Measurements from ENCODE around the gene HNRNPC. TPM values are rescaled to one million over a fixed set of nuclear protein-coding genes. Genes with fewer than 3 reads are reported as not detected.

HNRNPC gene
- total RNA-seq, 3 donors from 2014 or later: 386 to 760 (median 480) TPM

DNA sequence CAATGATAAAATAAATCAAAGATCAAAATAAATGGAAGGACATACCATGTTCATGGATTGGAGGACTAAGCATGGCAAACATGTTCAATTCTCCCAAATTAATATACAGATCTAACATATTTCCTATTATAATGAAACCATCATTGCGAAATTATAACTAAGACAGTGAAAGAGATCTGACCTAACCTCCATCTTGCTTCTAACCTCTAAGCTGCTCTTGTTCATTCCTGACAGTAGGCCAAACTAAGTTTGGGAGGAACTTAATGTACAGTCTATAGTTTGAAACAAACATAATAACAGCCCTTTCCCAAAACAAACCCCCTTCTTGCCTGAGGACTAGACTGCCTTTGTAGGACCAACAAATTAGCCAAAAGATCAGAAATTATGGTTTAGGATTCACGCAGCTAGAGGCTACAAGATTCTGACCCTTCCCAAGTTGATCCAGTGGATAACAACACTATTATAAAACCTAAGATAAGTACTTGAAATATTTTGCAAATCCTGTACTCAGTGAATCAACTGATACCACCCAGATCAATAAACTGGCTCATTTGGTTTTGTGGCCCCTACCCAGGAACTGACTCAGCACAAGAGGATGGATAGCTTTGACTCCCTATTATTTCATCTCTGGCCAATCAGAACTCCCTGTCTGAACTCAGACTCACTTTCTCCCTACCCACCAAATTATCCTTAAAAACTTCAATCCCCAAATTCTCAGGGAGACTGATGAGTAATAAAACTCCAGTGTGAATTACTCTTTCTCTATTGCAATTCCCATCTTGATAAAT lies 71.6 kb downstream of the HNRNPC start:
- H3K27ac ChIP-seq: no peak overlapping the region
- DNase-seq (ENCODE audit: low spot score in 2 of 2): no peak
- intact Hi-C loops (cut with DNase I; ENCODE audit: low total_unique reads): no loop called here
- no peaks in the 10 kb centered on the region for H3K36me3 ChIP-seq
- no peaks in the 10 kb centered on the region for H3K27me3 ChIP-seq
- no peak overlapping the region for H3K4me3 ChIP-seq
- H3K9me3 ChIP-seq: no peaks in the 10 kb centered on the region
- H3K4me1 ChIP-seq: no peaks in the 10 kb centered on the region
- no peak for TF ChIP-seq POLR2A (IDR thresholded peaks at IDR 0.05)
- TF ChIP-seq, protein P1, sequence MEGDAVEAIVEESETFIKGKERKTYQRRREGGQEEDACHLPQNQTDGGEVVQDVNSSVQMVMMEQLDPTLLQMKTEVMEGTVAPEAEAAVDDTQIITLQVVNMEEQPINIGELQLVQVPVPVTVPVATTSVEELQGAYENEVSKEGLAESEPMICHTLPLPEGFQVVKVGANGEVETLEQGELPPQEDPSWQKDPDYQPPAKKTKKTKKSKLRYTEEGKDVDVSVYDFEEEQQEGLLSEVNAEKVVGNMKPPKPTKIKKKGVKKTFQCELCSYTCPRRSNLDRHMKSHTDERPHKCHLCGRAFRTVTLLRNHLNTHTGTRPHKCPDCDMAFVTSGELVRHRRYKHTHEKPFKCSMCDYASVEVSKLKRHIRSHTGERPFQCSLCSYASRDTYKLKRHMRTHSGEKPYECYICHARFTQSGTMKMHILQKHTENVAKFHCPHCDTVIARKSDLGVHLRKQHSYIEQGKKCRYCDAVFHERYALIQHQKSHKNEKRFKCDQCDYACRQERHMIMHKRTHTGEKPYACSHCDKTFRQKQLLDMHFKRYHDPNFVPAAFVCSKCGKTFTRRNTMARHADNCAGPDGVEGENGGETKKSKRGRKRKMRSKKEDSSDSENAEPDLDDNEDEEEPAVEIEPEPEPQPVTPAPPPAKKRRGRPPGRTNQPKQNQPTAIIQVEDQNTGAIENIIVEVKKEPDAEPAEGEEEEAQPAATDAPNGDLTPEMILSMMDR (IDR thresholded peaks at IDR 0.05): no peak
- no peak for TF ChIP-seq POLR2AphosphoS5 (IDR thresholded peaks at IDR 0.05)

DNA sequence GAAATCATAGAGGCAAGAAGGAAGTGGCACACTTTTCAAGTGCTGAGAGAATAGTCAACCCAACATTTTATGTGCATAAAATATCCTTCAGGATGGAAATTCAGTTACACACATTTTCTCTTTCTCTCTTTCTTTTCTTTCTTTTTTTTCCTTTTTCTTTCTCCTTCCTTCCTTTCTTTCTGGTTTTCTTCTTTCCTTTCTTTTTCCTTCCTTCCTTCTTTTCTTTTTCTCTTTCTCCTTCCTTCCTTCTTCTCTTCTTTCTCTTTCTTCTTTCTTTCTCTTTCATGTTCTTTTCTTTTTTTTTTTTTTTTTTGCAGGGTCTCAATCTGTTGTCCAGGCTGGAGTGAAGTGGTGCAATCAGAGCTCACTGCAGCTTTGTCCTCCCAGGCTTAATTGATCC lies 74.6 kb downstream of the HNRNPC start:
- H3K4me3 ChIP-seq: no peak overlapping the region
- TF ChIP-seq, protein P1 (IDR thresholded peaks at IDR 0.05): no peak
- no peaks in the 10 kb centered on the region for H3K27me3 ChIP-seq

DNA sequence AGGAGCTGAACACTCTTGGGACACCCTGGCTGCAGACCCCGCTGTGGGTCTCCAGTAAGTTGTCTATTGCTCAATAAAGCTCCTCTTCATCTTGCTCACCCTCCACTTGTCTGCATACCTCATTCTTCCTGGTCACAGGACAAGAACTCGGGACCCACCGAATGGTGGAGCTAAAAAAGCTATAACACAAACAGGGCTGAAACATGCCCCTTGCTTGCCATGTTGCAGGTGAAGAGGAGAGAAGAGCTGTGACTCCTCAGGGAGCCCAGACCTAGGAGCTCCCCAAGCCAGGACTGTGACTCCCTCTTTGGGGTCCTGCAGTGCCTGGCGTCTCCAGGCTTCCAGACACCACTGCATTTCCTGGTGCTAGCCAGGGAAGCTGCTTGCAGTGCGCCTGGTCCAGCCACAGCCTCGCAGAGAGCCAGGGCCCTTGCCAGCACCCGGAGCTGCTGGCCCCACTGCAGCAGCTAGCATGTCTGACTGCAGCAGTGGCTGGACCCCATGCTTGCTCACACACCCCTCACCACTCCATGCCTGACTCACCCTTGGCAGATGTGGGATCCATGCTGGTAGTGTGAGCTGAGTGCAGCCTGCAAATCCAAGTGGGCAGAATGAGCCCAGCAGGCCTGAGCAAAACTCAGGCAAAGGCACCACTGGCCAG lies 76.2 kb downstream of the HNRNPC start:
- intact Hi-C loops (cut with DNase I; ENCODE audit: low total_unique reads): no loop called here
- no peak for TF ChIP-seq POLR2A (IDR thresholded peaks at IDR 0.05)
- H3K9me3 ChIP-seq: no peaks in the 10 kb centered on the region
- no peaks in the 10 kb centered on the region for H3K4me1 ChIP-seq
- H3K36me3 ChIP-seq: no peaks in the 10 kb centered on the region
- no peak overlapping the region for H3K4me3 ChIP-seq
- no peaks in the 10 kb centered on the region for H3K27me3 ChIP-seq
- no peak for DNase-seq (ENCODE audit: low spot score in 2 of 2)
- H3K27ac ChIP-seq: no peak overlapping the region

More for the DNA sequence above, 74.6 kb downstream of the HNRNPC start:
- no peaks in the 10 kb centered on the region for H3K4me1 ChIP-seq
- no peak for DNase-seq (ENCODE audit: low spot score in 2 of 2)
- H3K27ac ChIP-seq: no peak overlapping the region
- H3K9me3 ChIP-seq: no peaks in the 10 kb centered on the region
- no peaks in the 10 kb centered on the region for H3K36me3 ChIP-seq
- intact Hi-C loops (cut with DNase I; ENCODE audit: low total_unique reads): no loop called here

DNA sequence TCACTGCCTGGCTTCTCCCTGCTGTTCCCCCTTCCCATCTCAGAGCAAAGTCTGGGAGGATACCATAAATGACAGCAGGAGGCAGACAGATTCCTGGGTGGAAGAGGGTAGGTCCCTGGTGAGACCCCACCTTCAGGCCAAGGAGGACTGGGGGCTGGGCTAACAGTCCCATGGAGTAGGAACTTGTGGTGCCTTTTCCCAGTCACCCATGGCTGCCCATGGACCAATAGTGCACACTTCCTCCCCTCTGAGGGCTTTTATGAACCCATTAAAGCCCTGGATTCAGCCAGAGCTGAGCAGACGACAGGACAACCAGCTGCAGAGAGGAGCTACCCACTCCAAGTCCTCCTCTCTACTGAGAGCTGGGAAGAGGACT lies 76.8 kb downstream of the HNRNPC start:
- TF ChIP-seq, protein P1 (IDR thresholded peaks at IDR 0.05): no peak
- TF ChIP-seq POLR2AphosphoS5 (IDR thresholded peaks at IDR 0.05): no peak
- TF ChIP-seq POLR2A (IDR thresholded peaks at IDR 0.05): no peak
- H3K4me1 ChIP-seq: no peaks in the 10 kb centered on the region
- intact Hi-C loops (cut with DNase I; ENCODE audit: low total_unique reads): no loop called here
- H3K27me3 ChIP-seq: no peaks in the 10 kb centered on the region
- no peak for DNase-seq (ENCODE audit: low spot score in 2 of 2)
- no peaks in the 10 kb centered on the region for H3K9me3 ChIP-seq
- peak overlapping the region; percentile 14 to 53 (median 43) for H3K4me3 ChIP-seq
- no peaks in the 10 kb centered on the region for H3K36me3 ChIP-seq
- no peak overlapping the region for H3K27ac ChIP-seq

DNA sequence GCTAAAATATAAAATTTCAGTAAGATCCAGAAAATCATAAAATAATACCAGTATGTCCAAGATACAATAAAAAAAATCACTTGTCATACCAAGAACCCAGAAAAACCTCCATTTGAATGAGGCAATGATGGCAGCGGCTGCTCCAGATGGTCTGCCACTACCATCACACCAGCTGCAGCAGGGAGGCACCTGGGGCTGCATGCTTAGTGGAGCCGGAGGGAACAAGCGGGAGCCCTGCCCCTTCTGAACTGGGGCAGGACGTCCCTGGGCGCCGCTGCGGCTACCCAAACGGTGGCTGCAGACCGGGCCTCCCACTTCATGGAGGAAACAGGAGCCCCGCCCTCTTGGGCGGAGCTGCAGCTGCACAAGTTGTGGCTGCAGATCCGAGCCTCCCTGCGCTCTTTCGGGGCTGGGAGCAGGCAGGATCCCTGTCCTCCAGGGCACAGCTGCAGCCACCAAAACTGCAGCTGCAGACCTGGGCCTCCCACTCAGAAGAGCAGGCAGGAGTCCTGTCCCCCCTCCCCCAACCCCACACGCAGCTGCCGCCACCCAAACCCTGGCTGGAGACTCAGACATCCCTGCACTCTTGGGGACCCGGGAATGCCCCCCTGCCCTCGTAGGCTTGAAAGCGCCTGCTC lies 77.3 kb downstream of the HNRNPC start:
- intact Hi-C loops (cut with DNase I; ENCODE audit: low total_unique reads): no loop called here
- peak overlapping the region; percentile 14 to 53 (median 43) for H3K4me3 ChIP-seq
- no peaks in the 10 kb centered on the region for H3K4me1 ChIP-seq
- no peaks in the 10 kb centered on the region for H3K9me3 ChIP-seq
- no peaks in the 10 kb centered on the region for H3K27me3 ChIP-seq
- H3K27ac ChIP-seq: no peak overlapping the region
- TF ChIP-seq, protein P1 (IDR thresholded peaks at IDR 0.05): no peak
- no peaks in the 10 kb centered on the region for H3K36me3 ChIP-seq
- DNase-seq (ENCODE audit: low spot score in 2 of 2): peak in 1 of 2 donors; percentile 59

All from breast epithelium (tissue), 4 donors.